K562 (cell line): ENCODE data around the gene LARP4B. TPM values are rescaled to one million over a fixed set of nuclear protein-coding genes. Genes with fewer than 3 reads are reported as not detected.

Experiments
- ATAC-seq: fragments of 200-7000 bp; cut with Tn5 transposase; 3 replicates; pipeline ENCODE4 v1.9.1; 2020; ENCODE audit warnings: moderate library complexity
- BruUV-seq: library from RNA; stranded (reverse); fragments of 400-500 nt; replicated peaks from 2 replicates; lab custom pipeline; 2021; lab: Mats Ljungman, UMichigan
- CTCF ChIA-PET: fragments of 300-600 bp; formaldehyde crosslinking; extraction: SDS; loops from one replicate; lab custom pipeline; 2021; ENCODE audit warnings: low intra/inter-chr PET ratio; lab: Yijun Ruan, JAX
- POLR2A ChIA-PET: fragments of 300-600, 350-650 bp; sonication (Branson Sonifier 250); formaldehyde crosslinking; extraction: SDS; loops from one replicate; lab custom pipeline; 2021; ENCODE audit warnings: antibody characterized with exemption, inconsistent platforms; lab: Yijun Ruan, JAX
- DNase-seq, 4 experiments: peaks; one replicate each; pipeline versions ENCODE4 v3.0.0 to v3.0.0-alpha.2; 2011 to 2018; ENCODE audit warnings: low spot score in 3 of 4, mixed read lengths in 3 of 4; ENCODE audit errors: extremely low read depth in 1 of 4
- FAIRE-seq: peaks from 2 replicates; lab custom pipeline; 2011; peaks lifted over from hg19 to GRCh38; lab: Jason Lieb, UNC
- H2AFZ ChIP-seq: 2 replicates; pipeline ENCODE4 v1.6.0; 2011; ENCODE audit warnings: low read depth, low read length, control low read depth, inconsistent platforms
- H3K27ac ChIP-seq: fragments of 200-600 bp; 3 replicates; pipeline ENCODE4 v1.8.0; 2011; ENCODE audit warnings: low read depth, mild to moderate bottlenecking, control low read depth, inconsistent platforms, low read length, moderate library complexity, mixed read lengths; ENCODE audit errors: extremely low read depth
- H3K27me3 ChIP-seq, 2 experiments: fragments of 300-600 bp in 1 of 2; 2 replicates in 1 of 2; 3 replicates in 1 of 2; pipeline versions ENCODE4 v1.6.0 to v1.8.0; 2011; ENCODE audit warnings: inconsistent platforms in 2 of 2, low read length in 2 of 2, mild to moderate bottlenecking in 1 of 2, mixed read lengths in 1 of 2, moderate library complexity in 1 of 2; ENCODE audit not compliant: control insufficient read depth in 2 of 2, insufficient read depth in 2 of 2
- H3K36me3 ChIP-seq: fragments of 300-600 bp; 3 replicates; pipeline ENCODE4 v1.8.0; 2011; ENCODE audit warnings: mild to moderate bottlenecking, low read length, inconsistent platforms; ENCODE audit not compliant: control insufficient read depth, insufficient read depth
- H3K4me1 ChIP-seq, 2 experiments: fragments of 200-600 bp in 1 of 2; replicated peaks in 1 of 2; 2 replicates in 1 of 2; 3 replicates in 1 of 2; pipeline versions ENCODE4 v1.5.1 to v1.8.0; 2011; ENCODE audit warnings: inconsistent platforms in 2 of 2, low read length in 2 of 2, mild to moderate bottlenecking in 1 of 2, mixed read lengths in 1 of 2, moderate library complexity in 1 of 2; ENCODE audit not compliant: control insufficient read depth in 2 of 2, insufficient read depth in 2 of 2
- H3K4me2 ChIP-seq: 2 replicates; pipeline ENCODE4 v1.6.1; 2011; ENCODE audit warnings: low read length, control low read depth, inconsistent platforms, mixed read lengths; ENCODE audit not compliant: insufficient read depth
- H3K4me3 ChIP-seq: fragments of 200-600 bp; sonication (generic), shearing (Covaris generic); 2 replicates; pipeline ENCODE4 v1.5.1; 2016; ENCODE audit warnings: control low read depth, inconsistent platforms
- H3K79me2 ChIP-seq: fragments of 200-600 bp; 3 replicates; pipeline ENCODE4 v1.8.0; 2011; ENCODE audit warnings: low read length, inconsistent platforms; ENCODE audit not compliant: control insufficient read depth, insufficient read depth
- H3K9ac ChIP-seq, 2 experiments: 2 replicates each; pipeline versions ENCODE4 v1.6.0 to v1.6.1; 2011; ENCODE audit warnings: low read depth in 2 of 2, low read length in 2 of 2, control low read depth in 1 of 2, inconsistent platforms in 1 of 2, mild to moderate bottlenecking in 1 of 2, mixed read lengths in 1 of 2; ENCODE audit not compliant: insufficient read depth in 1 of 2
- H3K9me1 ChIP-seq: one replicate; pipeline ENCODE4 v1.6.0; 2011; ENCODE audit warnings: inconsistent platforms, mild to moderate bottlenecking, low read length, moderate library complexity; ENCODE audit not compliant: control insufficient read depth, insufficient read depth
- H3K9me3 ChIP-seq: replicated peaks from 2 replicates; pipeline ENCODE4 v1.5.1; 2011; ENCODE audit warnings: low read depth, low read length, inconsistent platforms; ENCODE audit not compliant: control insufficient read depth, insufficient read depth
- H4K20me1 ChIP-seq: replicated peaks from 2 replicates; pipeline ENCODE4 v1.6.1; 2011; ENCODE audit warnings: low read length, inconsistent platforms, mixed read lengths; ENCODE audit not compliant: control insufficient read depth, insufficient read depth
- BRCA1 ChIP-seq, 2 experiments: fragments of 450-650 bp in 1 of 2; sonication (generic) in 1 of 2; formaldehyde crosslinking in 1 of 2; IDR thresholded peaks; 2 replicates each; pipeline versions ENCODE4 v1.5.0 to v1.6.1; 2017 to 2020; ENCODE audit warnings: mild to moderate bottlenecking in 1 of 2, missing genetic modification reagents in 1 of 2
- ILK ChIP-seq: fragments of 450-650 bp; IDR thresholded peaks from 2 replicates; pipeline ENCODE4 v1.6.1; 2016; ENCODE audit warnings: missing genetic modification characterization, low read depth, mild to moderate bottlenecking, missing compliant biosample characterization, moderate library complexity, borderline replicate concordance
- KLF13 ChIP-seq: fragments of 450-650 bp; IDR thresholded peaks from 2 replicates; pipeline ENCODE4 v1.6.1; 2016; ENCODE audit warnings: missing genetic modification characterization, low read depth, mild to moderate bottlenecking, missing compliant biosample characterization, moderate library complexity, borderline replicate concordance
- KLF16 ChIP-seq: IDR thresholded peaks from 2 replicates; pipeline ENCODE4 v1.6.1; 2016; ENCODE audit warnings: antibody characterized with exemption
- NUFIP1 ChIP-seq: fragments of 450-650 bp; IDR thresholded peaks from 2 replicates; pipeline ENCODE4 v1.6.1; 2018; ENCODE audit not compliant: partially characterized antibody
- PHF21A ChIP-seq: fragments of 450-650 bp; IDR thresholded peaks from 2 replicates; pipeline ENCODE4 v1.6.1; 2017; ENCODE audit warnings: low read depth, borderline replicate concordance
- PRPF4 ChIP-seq: fragments of 200-400 bp; formaldehyde crosslinking; IDR thresholded peaks from one replicate; pipeline ENCODE4 v1.6.1; 2017; ENCODE audit warnings: low read length, low read depth, mild to moderate bottlenecking; ENCODE audit not compliant: insufficient read depth, poor library complexity, severe bottlenecking
- SOX6 ChIP-seq: fragments of 450-650 bp; IDR thresholded peaks from 2 replicates; pipeline ENCODE4 v1.6.1; 2014; ENCODE audit warnings: mild to moderate bottlenecking
- STAT5B ChIP-seq: fragments of 250-450 bp; sonication (Bioruptor Pico); IDR thresholded peaks from 2 replicates; pipeline ENCODE4 v1.8.0; 2021; ENCODE audit warnings: mild to moderate bottlenecking, inconsistent platforms
- ZNF224 ChIP-seq: sonication (generic); formaldehyde crosslinking; IDR thresholded peaks from 2 replicates; pipeline ENCODE4 v1.8.0; 2022; ENCODE audit warnings: mild to moderate bottlenecking, missing genetic modification reagents
- ZNF444 ChIP-seq: fragments of 250-450 bp; sonication (Bioruptor Pico); IDR thresholded peaks from 2 replicates; pipeline ENCODE4 v1.4.0; 2020; ENCODE audit warnings: mild to moderate bottlenecking, moderate library complexity
- ZNF830 ChIP-seq: fragments of 250-450 bp; sonication (Bioruptor Pico); IDR thresholded peaks from 2 replicates; pipeline ENCODE4 v1.5.0; 2021; ENCODE audit warnings: mild to moderate bottlenecking
- WGBS: fragments of 100-300 bp; shearing (Covaris generic); methylation state at CpG from one replicate; pipeline ENCODE4 v1.1.6; 2016; ENCODE audit warnings: low coverage, mixed read lengths; ENCODE audit not compliant: insufficient coverage; ENCODE audit errors: missing lambda C conversion rate; 5-methylcytosine and 5-hydroxymethylcytosine counted together
- in situ Hi-C: fragments of 300-500 bp; cut with MboI; formaldehyde crosslinking; loops from 4 replicates; pipeline ENCODE4 v1.15.0; 2018; ENCODE audit warnings: inconsistent platforms, mixed read lengths
- intact Hi-C: fragments of 100-400 bp; cut with micrococcal nuclease; formaldehyde crosslinking; loops from 2 replicates; pipeline ENCODE4 v1.14.2; 2022
- polyA plus RNA-seq, 8 experiments: library from polyadenylated mRNA; depleted of rRNA in 4 of 8; stranded (reverse) in 5 of 8; unstranded in 3 of 8; fragments of >200 nt; fragmentation: Nextera tagmentation in 2 of 8; fragmentation: Illumina TruSeq in 1 of 8; extraction: Ambion mirVana in 2 of 8; extraction: Trizol in 1 of 8; gene quantifications; 2 replicates each; pipeline versions ENCODE4 v1.2.1 to v1.2.3, GENCODE V29; 2011 to 2014; ENCODE audit warnings: inconsistent platforms in 1 of 8, missing spikeins in 1 of 8
- total RNA-seq, 7 experiments: library from RNA; depleted of rRNA in 6 of 7; stranded (reverse); fragments of >200 nt in 6 of 7; fragmentation: Illumina TruSeq in 2 of 7; extraction: Trizol in 2 of 7; gene quantifications; 2 replicates each; pipeline versions ENCODE4 v1.2.1 to v1.2.3, GENCODE V29; 2011 to 2021; ENCODE audit warnings: low replicate concordance in 1 of 7
- TF ChIP-seq, protein P1 (sequence below): IDR thresholded peaks from 2 replicates; pipeline ENCODE4 v1.6.1; 2014; ENCODE audit warnings: antibody characterized with exemption

LARP4B gene
- total and polyA plus RNA-seq, 9 of the 15 experiments (the other 6 are each of a cell fraction or from before 2014, with no cell fraction given) = 11.8 to 130 (median 42.6) TPM

GRCh38 chr10:958856-959255, 27.4 kb upstream of the LARP4B start:
- WGBS = 14% methylated on average over 6 of the region's 6 CpGs

More at GRCh38 chr10:958856-959255, 27.4 kb upstream of the LARP4B start:
- BruUV-seq = no TSS peak
- ATAC-seq (no peak), DNase-seq (no peak), FAIRE-seq (no peak)
- Histone ChIP-seq H3K4me2 (no peak overlapping the region), H3K4me3 (no peak overlapping the region), H3K27ac (no peak overlapping the region), H3K9ac (no peak overlapping the region), H3K4me1 (peaks cover 0 to 10% of the 10 kb centered on the region in 2 experiments; a peak in 2 of 5 replicates), H4K20me1 (no peaks in the 10 kb centered on the region), H3K27me3 (peaks cover 41 to 57% of the 10 kb centered on the region in 2 experiments), H2AFZ (no peak overlapping the region), H3K79me2 (no peaks in the 10 kb centered on the region), H3K36me3 (no peaks in the 10 kb centered on the region), H3K9me3 (no peaks in the 10 kb centered on the region), H3K9me1 (no peaks in the 10 kb centered on the region)
- ChIA-PET CTCF (no interaction called here), POLR2A (interaction anchor here (0.6 kb wide), 1 partner anchor 14 kb away, joined by 3 read pairs; no protein-coding TSS in a partner anchor)
- TF ChIP-seq NUFIP1 (no peak), KLF13 (tag) (no peak), KLF16 (no peak), ILK (no peak), ZNF830 (CRISPR knock-in tag) (no peak), SOX6 (no peak), STAT5B (CRISPR knock-in tag) (no peak), ZNF444 (CRISPR knock-in tag) (no peak), PRPF4 (no peak), ZNF224 (no peak), PHF21A (no peak), BRCA1 (IDR thresholded peaks at IDR 0.05) (no peak), BRCA1 (CRISPR knock-in tag; IDR thresholded peaks at IDR 0.05) (no peak)
- TF ChIP-seq, protein P1, sequence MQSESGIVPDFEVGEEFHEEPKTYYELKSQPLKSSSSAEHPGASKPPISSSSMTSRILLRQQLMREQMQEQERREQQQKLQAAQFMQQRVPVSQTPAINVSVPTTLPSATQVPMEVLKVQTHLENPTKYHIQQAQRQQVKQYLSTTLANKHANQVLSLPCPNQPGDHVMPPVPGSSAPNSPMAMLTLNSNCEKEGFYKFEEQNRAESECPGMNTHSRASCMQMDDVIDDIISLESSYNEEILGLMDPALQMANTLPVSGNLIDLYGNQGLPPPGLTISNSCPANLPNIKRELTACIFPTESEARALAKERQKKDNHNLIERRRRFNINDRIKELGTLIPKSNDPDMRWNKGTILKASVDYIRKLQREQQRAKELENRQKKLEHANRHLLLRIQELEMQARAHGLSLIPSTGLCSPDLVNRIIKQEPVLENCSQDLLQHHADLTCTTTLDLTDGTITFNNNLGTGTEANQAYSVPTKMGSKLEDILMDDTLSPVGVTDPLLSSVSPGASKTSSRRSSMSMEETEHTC = no peak
- intact Hi-C loops (no loop called here), in situ Hi-C loops (no loop called here)
